Measurements from ENCODE around the gene BST2.

BST2 gene

GRCh38 chr19:17429641-17430113 lies 24.2 kb upstream of the BST2 start:
- TF ChIP-seq PATZ1 (CRISPR knock-in tag; IDR thresholded peaks at IDR 0.05; ENCODE audit: borderline replicate concordance): no peak
- TF ChIP-seq ZC3H10 (CRISPR knock-in tag; IDR thresholded peaks at IDR 0.05): no peak
- TF ChIP-seq, protein P1, sequence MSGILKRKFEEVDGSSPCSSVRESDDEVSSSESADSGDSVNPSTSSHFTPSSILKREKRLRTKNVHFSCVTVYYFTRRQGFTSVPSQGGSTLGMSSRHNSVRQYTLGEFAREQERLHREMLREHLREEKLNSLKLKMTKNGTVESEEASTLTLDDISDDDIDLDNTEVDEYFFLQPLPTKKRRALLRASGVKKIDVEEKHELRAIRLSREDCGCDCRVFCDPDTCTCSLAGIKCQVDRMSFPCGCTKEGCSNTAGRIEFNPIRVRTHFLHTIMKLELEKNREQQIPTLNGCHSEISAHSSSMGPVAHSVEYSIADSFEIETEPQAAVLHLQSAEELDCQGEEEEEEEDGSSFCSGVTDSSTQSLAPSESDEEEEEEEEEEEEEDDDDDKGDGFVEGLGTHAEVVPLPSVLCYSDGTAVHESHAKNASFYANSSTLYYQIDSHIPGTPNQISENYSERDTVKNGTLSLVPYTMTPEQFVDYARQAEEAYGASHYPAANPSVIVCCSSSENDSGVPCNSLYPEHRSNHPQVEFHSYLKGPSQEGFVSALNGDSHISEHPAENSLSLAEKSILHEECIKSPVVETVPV (CRISPR knock-in tag; IDR thresholded peaks at IDR 0.05): no peak
- TF ChIP-seq ZNF70 (CRISPR knock-in tag; IDR thresholded peaks at IDR 0.05): no peak
- no peak for TF ChIP-seq CSDC2 (CRISPR knock-in tag; IDR thresholded peaks at IDR 0.05)
- no peak for TF ChIP-seq ZNF8 (CRISPR knock-in tag; IDR thresholded peaks at IDR 0.05)
- no peak for TF ChIP-seq OSR1 (CRISPR knock-in tag; IDR thresholded peaks at IDR 0.05)
- no peak for TF ChIP-seq ESRRG (CRISPR knock-in tag; IDR thresholded peaks at IDR 0.05)
- no peak for TF ChIP-seq ISL1 (CRISPR knock-in tag; IDR thresholded peaks at IDR 0.05)
- TF ChIP-seq, protein P2, sequence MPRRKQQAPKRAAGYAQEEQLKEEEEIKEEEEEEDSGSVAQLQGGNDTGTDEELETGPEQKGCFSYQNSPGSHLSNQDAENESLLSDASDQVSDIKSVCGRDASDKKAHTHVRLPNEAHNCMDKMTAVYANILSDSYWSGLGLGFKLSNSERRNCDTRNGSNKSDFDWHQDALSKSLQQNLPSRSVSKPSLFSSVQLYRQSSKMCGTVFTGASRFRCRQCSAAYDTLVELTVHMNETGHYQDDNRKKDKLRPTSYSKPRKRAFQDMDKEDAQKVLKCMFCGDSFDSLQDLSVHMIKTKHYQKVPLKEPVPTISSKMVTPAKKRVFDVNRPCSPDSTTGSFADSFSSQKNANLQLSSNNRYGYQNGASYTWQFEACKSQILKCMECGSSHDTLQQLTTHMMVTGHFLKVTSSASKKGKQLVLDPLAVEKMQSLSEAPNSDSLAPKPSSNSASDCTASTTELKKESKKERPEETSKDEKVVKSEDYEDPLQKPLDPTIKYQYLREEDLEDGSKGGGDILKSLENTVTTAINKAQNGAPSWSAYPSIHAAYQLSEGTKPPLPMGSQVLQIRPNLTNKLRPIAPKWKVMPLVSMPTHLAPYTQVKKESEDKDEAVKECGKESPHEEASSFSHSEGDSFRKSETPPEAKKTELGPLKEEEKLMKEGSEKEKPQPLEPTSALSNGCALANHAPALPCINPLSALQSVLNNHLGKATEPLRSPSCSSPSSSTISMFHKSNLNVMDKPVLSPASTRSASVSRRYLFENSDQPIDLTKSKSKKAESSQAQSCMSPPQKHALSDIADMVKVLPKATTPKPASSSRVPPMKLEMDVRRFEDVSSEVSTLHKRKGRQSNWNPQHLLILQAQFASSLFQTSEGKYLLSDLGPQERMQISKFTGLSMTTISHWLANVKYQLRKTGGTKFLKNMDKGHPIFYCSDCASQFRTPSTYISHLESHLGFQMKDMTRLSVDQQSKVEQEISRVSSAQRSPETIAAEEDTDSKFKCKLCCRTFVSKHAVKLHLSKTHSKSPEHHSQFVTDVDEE (CRISPR knock-in tag; IDR thresholded peaks at IDR 0.05): no peak
- no peak for TF ChIP-seq TCF4 (CRISPR knock-in tag; IDR thresholded peaks at IDR 0.05; ENCODE audit: borderline replicate concordance)
- TF ChIP-seq, protein P3, sequence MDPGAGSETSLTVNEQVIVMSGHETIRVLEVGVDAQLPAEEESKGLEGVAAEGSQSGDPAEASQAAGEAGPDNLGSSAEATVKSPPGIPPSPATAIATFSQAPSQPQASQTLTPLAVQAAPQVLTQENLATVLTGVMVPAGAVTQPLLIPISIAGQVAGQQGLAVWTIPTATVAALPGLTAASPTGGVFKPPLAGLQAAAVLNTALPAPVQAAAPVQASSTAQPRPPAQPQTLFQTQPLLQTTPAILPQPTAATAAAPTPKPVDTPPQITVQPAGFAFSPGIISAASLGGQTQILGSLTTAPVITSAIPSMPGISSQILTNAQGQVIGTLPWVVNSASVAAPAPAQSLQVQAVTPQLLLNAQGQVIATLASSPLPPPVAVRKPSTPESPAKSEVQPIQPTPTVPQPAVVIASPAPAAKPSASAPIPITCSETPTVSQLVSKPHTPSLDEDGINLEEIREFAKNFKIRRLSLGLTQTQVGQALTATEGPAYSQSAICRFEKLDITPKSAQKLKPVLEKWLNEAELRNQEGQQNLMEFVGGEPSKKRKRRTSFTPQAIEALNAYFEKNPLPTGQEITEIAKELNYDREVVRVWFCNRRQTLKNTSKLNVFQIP (CRISPR knock-in tag; IDR thresholded peaks at IDR 0.05; ENCODE audit: borderline replicate concordance, low read depth): no peak
- TF ChIP-seq ARNTL (CRISPR knock-in tag; IDR thresholded peaks at IDR 0.05; ENCODE audit: borderline replicate concordance, low read depth): no peak
- TF ChIP-seq ZFP30 (CRISPR knock-in tag; IDR thresholded peaks at IDR 0.05): no peak
- no peak for TF ChIP-seq GLIS3 (CRISPR knock-in tag; IDR thresholded peaks at IDR 0.05)
- no peak for TF ChIP-seq PPARA (CRISPR knock-in tag; IDR thresholded peaks at IDR 0.05; ENCODE audit: borderline replicate concordance)
- no peak; the same call in 2 of the 3 replicates for ATAC-seq

- TF ChIP-seq, protein P4, sequence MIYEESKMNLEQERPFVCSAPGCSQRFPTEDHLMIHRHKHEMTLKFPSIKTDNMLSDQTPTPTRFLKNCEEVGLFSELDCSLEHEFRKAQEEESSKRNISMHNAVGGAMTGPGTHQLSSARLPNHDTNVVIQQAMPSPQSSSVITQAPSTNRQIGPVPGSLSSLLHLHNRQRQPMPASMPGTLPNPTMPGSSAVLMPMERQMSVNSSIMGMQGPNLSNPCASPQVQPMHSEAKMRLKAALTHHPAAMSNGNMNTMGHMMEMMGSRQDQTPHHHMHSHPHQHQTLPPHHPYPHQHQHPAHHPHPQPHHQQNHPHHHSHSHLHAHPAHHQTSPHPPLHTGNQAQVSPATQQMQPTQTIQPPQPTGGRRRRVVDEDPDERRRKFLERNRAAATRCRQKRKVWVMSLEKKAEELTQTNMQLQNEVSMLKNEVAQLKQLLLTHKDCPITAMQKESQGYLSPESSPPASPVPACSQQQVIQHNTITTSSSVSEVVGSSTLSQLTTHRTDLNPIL (CRISPR knock-in tag; IDR thresholded peaks at IDR 0.05; ENCODE audit: low read depth): no peak
- peak; percentile 45; the same call in 1 of the 2 replicates for TF ChIP-seq PATZ1 (CRISPR knock-in tag; IDR thresholded peaks at IDR 0.05; ENCODE audit: borderline replicate concordance)
- ATAC-seq: peak; percentile 66
Measured at GRCh38 chr19:17424743-17425365, 19.4 kb upstream of the BST2 start.

All from SK-N-SH treated with all-trans-retinoic acid at 6 μM for 48 hours (cell line).